CD4-positive, alpha-beta T cell treated with Interferon gamma for 1 hour (primary cell): ENCODE results near the gene CDK14.

Experiments
- DNase-seq: peaks from one replicate; pipeline ENCODE4 v3.0.0-alpha.2; 2020

The CDK14 gene

DNA sequence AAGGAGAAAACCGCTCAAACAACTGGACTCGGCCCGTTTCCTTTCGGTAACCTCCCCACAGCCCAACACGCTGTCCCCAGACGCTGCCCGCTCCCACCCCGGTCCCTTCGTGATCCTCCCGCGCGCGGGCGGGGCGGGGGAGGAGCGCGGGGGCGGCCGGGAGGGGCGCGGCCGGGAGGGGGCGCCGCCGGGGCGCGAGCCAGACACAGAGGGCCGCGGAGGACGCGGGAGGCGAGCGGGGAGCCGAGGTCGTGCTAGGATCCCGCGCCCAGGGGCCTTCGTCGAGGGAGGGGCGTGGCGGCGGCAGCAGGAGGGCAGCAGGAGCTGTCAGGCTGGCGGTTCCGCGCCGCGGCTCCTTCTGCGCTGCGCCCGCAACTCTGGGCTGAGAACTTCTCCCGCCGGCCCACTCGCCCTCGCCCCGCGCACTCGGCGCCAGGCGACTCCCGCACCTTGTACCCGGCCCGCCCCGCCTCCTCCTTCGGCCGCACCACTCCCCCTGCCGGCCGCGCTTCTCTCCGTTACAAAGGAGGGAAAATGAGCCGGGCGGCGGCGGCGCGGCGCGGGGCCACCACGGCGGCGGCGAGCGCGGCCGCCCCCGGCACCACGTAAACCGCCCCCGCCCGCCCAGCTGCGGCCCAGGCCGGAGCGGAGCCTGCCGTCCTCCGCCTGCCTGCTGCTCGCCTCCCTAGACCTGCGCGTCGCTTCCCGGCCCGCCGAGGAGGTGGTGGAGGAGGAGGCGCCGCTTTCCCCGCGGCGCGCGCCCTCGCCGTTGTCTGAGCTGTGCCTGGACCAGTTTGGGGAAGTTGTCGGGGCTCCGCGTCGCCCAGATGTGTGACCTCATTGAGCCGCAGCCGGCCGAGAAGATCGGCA is at the start of gene CDK14:
Gene CDK14 (plus strand): TSS at position 521 of the 870 bp plus-strand sequence. CDS start 307 bp downstream, at position 828.
- peak; percentile 80 for DNase-seq

DNA sequence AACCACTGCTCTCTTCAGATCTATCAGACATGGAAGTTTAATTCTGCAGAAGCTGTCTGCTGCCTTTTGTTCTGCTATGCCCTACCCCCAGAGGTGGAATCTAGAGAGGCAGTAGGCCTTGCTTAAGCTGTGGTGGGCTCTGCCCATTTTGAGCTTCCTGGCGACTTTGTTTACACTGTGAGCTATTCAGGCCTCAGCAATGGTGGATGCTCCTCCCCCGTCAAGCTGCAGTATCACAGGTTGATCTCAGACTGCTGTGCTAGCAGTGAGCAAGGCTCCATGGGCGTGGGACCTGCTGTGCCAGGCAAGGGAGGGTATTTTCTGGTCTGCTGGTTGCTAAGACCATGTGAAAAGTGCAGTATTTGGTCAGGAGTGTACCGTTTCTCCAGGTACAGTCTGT is 45.1 kb upstream of the CDK14 start:
- no peak for DNase-seq

DNA sequence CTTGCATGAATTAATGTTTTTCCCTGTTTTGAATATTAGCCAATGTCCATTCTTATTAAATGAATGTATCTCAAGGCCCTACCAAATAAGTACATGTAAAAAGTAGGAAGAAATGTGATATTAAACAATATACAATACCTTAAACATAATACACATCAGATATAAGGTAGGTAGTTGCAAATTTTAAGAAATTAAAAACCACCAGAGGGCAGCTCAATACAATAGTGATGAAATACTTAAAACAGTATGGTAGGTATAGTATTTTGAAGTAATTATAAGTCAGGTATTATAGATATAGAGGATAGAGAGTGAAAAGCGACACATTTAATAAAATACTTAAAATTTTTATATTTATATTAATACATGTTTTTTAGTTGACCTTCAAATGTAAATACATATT is 43.6 kb upstream of the CDK14 start:
- no peak for DNase-seq

DNA sequence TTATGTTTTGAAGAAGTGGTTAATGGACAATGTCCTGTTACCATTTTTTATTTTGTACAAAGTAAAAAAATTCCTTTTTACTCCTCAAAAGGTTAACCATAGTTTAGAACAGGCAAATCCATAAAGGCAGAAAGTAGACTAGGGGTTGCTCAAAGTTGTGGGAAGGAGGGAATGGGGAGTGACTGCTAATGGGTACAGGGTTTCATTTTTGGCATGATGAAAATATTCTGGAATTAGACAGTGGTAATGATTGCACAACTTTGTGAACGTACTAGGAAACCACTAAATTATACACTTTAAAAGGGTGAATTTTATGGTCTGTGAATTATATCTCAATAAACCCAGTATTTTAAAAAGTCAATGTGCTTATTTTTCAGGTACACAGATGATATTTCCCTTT is 35.4 kb upstream of the CDK14 start:
- DNase-seq: no peak

DNA sequence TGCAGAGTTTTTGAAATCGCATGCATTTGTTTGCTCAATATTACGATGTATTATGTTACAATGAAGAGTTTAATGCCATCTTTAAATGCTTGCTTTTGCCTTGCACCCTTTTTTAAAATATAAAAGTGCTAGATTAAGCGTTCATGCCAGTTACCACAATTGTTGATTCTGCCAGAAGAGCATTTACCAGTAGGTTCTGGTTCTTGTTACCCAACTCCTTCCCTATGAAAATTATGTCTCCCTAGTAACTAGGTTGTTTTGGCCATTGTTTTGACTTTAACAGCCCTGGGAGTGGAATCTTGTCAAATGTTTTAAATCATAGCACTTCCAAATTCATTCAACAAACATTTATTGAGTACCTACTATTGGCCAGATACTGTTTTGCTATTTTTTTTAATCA is 32.8 kb upstream of the CDK14 start:
- no peak for DNase-seq

DNA sequence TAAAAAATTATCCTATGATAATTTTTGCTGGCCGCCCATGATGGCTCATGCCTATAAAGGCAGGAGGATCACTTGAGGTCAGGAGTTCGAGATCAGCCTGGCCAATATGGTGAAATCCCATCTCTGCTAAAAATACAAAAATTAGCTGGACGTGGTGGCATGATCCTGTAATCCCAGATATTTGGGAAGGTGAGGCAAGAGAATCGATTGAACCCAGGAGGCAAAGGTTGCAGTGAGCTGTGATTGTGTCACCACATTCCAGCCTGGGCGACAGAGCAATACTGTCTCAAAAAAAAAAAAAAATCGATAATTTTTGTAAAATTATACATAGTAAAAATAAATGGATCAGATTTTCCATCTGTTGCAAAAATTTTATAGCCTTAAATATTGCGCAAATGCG is 31.7 kb upstream of the CDK14 start:
- no peak for DNase-seq

DNA sequence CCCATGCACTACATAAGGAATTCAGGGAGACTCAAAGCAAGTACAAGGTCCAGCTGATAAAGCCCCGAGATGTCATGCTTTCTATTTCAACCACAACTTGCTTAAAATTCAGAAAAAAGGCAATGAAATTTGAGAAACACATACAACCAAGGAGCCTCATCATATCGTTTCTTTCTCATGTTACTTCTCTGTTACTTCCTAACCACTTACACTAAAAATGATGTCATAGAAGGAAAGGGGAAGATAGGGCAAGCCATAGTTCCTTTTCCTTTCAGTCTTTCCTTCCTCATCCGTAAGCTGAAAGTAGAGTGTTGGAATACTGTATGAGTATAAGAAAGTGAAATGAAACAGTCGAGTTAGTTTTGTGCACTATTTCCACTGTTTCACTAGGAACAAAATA is 27.9 kb upstream of the CDK14 start:
- DNase-seq: no peak

DNA sequence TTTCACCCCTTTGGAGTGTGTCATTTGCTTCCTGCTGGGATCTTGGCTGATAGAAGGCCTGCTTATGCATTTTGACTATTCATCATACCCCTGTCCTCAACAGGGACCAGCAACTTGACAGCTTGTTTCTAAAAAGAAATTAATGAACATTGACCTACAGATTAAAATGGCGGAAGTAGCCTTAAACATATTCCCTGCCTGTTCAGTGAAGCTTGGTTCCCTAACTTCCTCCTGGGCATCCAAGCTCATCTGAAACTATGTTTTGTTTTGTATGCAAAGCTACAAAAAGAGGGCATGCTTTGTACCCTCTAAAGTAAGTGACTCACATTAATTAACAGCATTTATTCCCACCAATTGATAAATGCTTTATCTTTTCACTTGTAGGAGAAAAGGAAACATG is 26.8 kb upstream of the CDK14 start:
- DNase-seq: no peak

DNA sequence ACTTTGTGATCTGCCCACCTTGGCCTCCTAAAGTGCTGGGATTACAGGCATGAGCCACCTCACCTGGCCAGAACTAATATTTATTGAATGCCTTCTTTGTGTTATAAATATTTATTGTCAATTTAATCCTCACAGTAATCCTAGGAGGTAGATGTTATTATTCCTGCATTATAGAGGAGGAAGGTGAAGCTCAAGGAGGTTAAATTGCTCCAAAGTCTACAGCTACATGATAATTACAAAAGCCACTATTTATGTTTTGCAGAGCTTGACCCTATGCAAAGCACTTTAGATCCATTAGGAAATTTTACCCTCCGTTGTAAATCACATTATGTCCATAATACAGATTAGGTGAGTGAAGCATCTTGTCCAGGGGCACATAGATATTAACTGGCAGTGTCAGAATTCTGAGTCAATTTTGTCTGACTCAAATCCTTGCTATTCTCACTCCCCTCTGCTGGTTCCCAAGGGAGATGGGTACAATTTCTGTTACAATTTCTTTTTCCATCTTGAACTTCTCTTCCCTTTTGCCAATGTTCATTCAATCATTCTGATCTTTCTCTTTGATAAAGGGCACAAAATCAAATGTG is 25.7 kb upstream of the CDK14 start:
- DNase-seq: no peak

DNA sequence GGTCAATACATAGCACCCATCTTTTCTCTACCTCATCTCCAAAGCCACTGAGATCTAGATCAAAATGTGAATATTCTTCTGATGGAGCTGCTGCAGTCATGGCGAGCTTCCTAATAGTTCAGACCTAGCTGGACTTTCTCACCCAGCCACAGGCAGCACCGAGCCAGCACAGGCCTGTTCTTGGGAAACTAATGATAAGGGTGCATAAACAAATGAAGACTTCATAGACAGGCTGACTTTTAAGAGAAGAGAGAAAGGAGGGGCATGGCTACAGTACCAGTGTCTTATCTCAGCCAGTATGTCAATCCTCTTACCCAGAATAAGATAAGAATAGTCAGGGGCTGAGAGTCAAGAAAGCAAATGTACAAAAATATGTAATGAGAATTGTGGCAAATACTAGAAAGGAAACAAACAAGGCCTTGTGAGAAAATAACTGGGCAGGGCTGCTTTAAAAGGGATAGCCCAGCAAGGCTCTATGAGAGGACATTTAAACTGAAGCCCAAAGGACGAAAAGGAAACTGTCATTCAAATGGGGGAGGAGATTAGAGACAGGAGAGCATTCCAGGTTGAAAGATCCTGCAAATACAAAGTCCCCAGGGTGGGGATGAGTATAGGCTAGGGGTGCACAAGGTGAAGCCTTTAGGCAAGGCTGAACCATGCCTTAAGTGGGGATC is 21.8 kb upstream of the CDK14 start:
- DNase-seq: no peak

DNA sequence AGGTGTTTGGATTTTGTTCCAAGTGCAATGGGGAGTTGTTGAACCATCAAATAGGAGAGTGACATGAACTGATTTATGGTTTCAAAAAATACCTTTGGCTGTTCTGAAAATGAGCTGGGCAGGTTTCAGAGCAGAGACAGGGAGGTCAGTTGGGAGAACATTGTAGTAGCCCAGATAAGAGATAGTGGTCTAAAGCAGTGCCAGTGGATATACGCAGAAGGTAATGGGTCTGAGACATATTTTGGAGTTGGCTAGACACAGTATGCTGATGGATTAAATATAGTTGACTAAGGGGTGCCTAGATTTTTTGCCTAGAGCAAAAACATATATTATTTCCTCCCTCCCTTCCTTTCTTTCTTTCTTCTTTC is 21.3 kb upstream of the CDK14 start:
- no peak for DNase-seq

DNA sequence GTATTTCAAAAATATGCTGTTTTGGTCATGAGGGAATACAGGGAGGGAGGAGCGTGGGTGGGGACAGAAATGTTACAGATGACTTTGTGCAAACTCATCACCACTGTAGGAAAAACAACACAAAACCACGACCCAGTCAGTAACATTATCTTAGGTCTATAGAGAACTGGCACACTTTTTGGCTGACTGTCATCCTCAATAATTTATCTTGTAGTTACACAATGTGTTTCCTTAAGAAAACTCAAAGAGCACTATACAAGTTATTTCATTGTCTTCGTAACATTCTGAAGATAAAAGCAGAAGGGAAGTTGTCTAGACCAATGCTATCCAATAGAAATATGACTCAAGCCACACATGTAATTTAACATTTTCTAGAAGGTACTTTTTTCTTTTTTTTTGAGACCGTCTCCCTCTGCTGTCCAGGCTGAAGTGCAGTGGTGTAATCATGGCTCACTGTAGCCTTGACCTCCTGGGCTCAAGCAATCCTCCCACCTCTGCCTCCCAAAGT is 16.9 kb upstream of the CDK14 start:
- DNase-seq: no peak

DNA sequence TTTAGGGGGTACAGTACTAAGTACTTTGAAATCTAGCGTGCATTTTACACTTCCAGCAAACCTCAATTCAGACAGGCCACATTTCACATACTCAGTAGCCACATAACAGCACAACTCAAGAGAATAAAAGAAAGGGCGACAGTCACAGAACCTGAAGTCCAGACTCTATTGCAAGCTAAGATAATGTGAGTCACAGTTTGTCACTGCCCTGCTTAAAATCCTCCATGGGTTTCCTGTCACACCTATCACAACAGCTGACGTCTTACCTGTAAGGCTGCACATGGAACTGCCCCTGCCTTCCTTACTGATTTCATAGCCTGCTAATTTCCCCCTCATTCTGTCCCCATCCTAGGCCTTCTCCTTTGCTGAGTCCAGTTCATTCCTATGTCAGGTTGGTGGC is 16.1 kb upstream of the CDK14 start:
- no peak for DNase-seq

DNA sequence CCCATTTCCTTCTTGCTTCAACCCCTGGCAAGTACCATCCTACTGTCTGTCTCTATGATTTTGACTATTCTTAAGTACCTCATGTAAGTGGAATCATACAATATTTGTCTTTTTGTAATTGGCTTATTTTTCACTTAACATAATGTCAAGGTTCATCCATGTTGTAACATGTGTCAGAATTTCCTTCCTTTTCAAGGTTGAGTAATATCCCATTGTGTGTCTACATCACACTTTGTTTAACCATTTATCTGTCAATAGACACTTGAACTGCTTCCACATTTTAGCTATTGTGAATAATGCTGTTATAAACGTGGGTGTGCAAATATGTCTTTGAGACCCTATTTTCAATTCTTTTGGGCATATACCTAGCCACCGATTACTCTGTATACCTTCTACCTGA is 14.0 kb upstream of the CDK14 start:
- DNase-seq: no peak

DNA sequence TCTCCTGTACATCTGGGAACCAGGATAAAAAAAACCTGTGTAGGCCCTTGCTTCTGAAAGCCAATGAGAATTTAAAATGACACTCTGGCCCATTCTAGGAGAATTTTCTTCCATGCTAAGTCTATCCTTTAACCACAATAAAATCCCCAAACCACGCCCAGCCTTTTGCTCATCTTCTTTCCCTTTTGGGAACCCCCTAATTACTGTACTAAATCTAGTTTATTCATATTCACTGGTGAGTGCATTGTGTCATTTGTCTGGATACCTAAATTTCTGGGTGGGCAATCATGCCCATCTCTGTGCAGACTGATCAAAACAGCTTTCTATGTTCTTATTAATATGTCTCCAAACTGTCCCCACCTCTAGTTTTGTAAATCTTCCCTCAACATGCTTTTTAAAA is 11.7 kb upstream of the CDK14 start:
- no peak for DNase-seq

DNA sequence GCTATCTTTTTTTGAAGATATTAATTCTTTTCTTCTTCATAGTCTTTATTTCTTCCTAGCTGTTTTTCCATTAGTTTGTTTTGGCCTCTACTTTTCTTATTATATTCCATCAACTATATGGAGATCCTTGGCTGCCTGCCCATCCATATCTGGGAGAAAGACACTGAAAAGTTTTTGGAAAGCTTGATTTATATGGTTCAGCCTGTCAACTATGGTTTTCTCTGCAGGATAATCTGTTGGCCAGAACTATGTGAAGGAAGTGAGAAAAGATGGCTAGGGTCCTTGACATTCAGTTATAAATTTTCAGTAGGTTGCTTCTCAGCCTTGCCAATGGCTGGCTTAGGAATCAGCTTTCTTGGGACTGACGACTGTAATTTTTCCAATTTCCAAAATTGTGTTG is 10.0 kb upstream of the CDK14 start:
- no peak for DNase-seq

DNA sequence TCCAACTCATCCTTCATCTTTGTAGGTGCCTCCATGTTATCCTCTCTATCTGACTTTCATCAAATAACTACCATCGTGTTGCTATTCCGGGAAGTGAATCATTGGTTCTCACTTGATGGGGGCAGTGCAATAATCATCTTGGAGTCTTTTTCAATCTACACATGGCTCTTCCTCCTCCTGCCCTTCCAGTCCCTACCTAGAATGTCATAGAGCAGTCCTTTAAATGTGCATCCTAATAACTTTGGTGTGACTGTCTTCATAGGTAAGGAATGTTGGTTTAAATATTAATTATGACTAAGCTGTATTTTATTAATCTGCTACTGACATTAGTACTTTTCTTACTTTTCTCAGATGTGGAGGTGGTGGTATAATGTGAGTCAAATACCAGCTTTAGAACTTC is 8.4 kb upstream of the CDK14 start:
- DNase-seq: no peak

DNA sequence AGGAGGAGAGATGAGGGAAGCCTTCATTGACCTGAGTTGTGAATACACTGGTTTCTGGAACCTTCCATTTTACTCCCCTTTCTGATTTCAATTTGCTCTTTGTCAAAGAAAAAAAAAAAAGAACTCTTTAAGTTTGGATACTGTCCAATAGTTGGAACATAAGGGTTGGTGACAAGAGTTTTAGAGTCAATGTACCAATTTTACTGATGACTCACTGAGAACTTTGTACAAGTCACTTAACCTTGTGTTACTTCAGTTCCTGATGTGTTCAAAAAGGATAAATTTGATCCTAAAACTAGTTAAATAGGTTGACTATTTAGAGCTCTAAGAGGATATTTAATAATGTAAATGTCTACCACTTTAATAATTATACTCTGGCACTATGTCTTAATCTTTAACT is 4.1 kb upstream of the CDK14 start:
- DNase-seq: no peak

DNA sequence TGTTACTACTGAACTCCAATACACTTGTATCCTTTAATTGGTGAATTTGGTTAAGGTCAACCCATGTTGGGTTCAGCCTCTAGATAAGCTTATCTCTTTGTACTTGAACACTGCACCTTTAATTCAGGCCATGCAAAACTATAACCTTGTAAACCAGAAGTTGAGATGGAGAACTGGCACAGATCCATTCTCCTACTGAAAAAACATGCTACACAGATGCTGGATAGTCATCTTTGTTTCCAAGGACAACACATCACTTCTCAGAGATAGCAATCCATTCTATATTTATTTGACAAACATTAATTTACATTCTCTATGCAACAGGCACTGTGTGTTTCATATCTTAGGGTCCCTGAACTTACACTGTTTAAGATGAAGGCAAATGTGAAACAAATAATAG is 2.9 kb upstream of the CDK14 start:
- no peak for DNase-seq

DNA sequence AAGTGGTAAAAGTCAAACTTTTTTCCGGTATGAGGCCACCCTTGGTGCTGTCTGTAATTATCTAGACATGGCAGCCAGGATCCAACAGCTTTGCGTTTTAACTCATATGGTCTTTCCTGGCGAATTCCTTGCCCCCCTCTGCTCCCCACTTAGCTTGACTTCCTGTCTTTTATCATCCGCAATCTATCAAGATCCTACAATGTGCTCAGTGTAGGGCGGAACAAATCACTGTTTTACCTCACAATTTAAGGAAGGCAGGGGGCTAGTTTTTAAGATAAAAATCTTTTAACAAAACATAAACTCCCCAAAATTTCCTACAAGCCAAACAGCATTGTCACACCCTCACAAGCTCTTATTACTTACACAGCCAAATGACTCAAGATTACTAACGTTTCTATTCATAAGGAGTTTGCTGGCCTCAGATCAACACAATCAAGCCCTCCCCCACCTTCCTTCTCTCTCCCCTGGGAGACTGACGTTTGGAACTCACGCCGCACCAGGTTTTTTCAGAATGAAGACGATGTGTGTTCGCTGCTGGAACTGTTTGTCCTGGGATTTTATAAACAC is 1.3 kb upstream of the CDK14 start:
- DNase-seq: no peak

DNA sequence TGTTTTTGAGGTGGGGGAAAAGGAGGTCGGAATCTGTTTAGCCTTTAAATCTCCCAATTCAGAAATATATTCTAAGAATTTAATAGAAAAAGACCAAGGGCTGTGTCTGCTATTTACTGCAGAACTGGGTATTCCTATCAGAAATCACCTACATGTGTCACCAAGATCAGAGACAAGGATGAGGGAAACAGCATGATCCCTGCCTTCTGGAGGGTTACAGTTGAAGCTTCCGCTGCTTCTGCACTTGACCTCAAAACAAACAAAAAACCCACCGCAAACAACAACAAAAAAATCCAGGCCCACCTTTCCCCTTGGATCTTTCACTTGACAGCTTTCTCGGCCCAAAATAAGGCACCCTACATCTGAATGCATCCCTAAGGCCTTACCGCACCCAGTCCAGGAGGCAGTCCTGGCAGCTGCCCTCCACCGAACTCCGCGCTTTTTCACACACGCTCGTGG is 750 bp upstream of the CDK14 start:
- DNase-seq: no peak

DNA sequence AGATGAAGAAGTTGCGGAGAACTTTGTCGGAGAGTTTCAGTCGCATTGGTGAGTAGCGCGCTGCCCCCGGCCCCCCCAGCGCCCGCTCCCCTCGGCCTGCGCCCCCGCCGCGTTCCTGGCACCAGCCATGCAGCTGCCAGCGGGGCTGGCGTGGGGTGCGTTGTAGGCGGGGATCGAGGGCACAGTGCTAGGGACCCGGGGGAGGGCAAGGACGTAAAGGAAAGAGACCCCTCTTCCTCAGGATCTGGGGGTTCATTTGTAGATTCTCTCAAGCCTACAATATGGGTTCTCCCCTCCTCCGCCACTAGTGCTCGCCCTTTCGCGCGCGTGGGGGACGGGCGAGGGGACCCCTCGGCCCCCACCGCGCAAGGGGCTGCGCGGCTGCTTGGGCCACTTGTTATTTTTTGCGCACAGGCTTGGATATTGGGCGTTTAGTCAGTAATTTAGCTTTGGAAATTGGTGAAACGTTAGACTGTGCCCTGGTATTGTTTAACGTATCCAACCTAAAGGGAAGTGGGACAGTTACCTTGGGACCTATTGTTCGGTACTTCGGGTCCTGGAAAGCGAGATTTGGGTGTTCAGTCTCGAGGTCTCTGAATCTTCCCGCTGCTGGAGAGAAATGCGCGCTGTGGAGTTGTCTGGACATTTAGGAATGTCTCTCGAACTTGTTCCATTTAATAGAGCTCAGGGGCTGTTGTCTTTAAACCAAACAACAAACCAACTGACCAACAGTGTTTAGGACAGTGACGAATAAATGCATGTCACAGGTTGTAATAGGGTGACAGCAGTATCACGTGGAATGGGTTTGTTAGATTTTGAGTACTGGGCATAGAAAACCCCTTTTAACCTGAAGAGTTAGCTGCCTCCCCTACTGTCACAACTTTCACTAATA is 796 bp downstream of the CDK14 start:
- no peak for DNase-seq
